Measurements from ENCODE around the gene SETBP1. TPM values are rescaled to one million over a fixed set of nuclear protein-coding genes. Genes with fewer than 3 reads are reported as not detected.

SETBP1 gene
- total RNA-seq, 1 donor = 2.6 TPM

DNA sequence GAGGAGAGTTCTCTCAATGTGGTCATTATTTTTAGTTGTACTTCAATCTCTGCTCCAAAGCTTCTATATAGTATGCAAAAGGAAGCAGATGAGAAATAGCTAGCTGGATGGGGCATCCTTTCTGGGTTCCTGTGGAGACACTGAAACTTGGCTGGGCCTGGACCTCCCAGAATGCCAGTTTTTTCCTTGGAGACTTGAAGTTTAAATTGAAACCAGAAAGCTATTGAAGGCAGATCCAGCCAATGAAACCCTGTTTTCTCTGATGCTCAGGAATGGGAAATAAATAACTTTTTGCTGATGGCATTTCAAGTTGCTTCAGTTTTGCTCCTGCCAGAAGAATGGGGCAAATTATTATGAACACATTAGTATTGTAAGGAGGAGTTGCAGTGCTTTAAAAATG is 2.9 kb downstream of the SETBP1 start:
- no peak overlapping the region for H3K4me3 ChIP-seq (ENCODE audit: low read depth, low read length)
- TF ChIP-seq, protein P1, sequence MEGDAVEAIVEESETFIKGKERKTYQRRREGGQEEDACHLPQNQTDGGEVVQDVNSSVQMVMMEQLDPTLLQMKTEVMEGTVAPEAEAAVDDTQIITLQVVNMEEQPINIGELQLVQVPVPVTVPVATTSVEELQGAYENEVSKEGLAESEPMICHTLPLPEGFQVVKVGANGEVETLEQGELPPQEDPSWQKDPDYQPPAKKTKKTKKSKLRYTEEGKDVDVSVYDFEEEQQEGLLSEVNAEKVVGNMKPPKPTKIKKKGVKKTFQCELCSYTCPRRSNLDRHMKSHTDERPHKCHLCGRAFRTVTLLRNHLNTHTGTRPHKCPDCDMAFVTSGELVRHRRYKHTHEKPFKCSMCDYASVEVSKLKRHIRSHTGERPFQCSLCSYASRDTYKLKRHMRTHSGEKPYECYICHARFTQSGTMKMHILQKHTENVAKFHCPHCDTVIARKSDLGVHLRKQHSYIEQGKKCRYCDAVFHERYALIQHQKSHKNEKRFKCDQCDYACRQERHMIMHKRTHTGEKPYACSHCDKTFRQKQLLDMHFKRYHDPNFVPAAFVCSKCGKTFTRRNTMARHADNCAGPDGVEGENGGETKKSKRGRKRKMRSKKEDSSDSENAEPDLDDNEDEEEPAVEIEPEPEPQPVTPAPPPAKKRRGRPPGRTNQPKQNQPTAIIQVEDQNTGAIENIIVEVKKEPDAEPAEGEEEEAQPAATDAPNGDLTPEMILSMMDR (IDR thresholded peaks at IDR 0.05; ENCODE audit: insufficient read depth, low read depth, low read length) = no peak
- no peak for DNase-seq (ENCODE audit: low read depth)

DNA sequence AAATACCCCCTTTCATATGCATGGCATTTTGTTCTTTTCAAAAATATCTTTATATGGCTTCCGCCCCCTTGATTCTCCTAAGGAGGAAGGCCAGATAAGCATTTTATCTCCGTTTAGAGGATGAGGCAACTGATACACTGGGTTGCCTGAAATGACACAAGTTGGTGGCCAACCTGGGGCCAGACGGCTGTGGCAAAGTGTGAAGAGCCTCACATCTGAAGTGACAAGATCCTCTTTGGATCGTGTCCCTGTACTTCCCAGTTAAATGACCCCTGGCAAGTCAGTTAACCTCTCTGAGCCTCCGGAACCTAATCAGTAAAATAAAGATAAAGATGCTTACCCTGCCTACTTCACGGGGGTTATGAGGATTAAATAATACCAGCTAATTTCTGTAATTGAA is 4.6 kb downstream of the SETBP1 start:
- no peak overlapping the region for H3K4me3 ChIP-seq (ENCODE audit: low read depth, low read length)
- no peak for DNase-seq (ENCODE audit: low read depth)
- TF ChIP-seq, protein P1 (IDR thresholded peaks at IDR 0.05; ENCODE audit: insufficient read depth, low read depth, low read length) = no peak

DNA sequence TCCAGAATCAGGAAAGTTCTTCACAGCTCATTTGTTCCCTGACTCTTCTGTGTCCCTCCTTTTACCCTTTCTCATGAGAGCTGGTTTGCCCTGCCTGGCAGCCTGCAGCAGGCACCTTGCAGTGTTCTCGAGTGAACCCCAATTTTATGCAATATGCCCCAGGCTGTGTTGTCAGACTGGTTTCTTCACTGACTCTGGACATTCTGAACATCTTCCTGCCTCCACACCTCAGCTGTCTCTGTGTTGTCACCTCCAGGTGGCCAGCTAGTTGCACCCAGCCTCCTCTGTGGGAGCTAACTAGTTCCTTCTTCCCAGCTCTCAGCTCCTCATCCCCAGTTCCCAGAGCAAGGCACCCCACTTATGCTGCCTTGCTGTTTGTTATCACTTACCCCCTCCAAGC is 5.5 kb downstream of the SETBP1 start:
- TF ChIP-seq, protein P1 (IDR thresholded peaks at IDR 0.05; ENCODE audit: insufficient read depth, low read depth, low read length) = no peak
- DNase-seq (ENCODE audit: low read depth) = no peak
- H3K4me3 ChIP-seq (ENCODE audit: low read depth, low read length) = no peak overlapping the region

DNA sequence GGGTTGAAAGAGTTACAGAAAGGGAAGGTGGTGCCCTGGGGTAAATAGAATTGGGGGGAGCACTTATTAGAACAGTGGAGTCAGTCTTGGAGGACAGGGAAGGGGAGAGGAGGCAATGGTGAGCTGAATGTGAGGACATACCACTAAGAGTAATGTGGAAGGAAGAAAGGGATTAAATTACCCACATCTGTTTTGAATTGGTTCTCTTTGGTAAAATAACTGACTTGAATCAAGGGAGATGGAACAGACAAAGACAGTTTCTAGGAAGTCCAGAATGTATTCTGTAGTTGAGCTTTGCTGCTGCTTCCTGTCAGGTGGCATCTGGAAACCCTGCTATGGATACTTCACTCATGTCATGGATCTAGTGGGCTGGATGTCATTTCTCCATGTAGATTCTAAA is 6.7 kb downstream of the SETBP1 start:
- DNase-seq (ENCODE audit: low read depth) = no peak
- TF ChIP-seq, protein P1 (IDR thresholded peaks at IDR 0.05; ENCODE audit: insufficient read depth, low read depth, low read length) = no peak
- no peak overlapping the region for H3K4me3 ChIP-seq (ENCODE audit: low read depth, low read length)

DNA sequence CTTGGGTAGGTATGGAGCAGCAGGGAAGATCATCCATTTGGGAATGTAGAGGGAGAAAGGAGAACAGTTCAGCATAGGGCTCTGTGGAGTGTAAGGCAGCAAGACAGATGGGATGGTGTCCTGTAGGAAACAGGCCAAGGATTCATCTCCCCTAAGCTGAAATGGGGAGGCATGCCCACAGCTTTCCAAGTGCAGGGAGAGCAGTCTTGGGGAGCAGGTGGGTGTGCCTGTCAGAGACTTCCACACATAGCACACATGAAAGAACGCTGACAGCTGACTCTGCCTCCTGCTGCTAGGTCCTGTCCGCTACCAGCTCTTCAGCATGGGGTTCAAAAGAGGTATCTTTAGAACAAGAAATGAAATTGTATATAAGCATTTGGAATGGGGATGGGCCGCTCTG is 9.0 kb downstream of the SETBP1 start:
- no peak for DNase-seq (ENCODE audit: low read depth)
- TF ChIP-seq, protein P1 (IDR thresholded peaks at IDR 0.05; ENCODE audit: insufficient read depth, low read depth, low read length) = no peak
- no peak overlapping the region for H3K4me3 ChIP-seq (ENCODE audit: low read depth, low read length)

DNA sequence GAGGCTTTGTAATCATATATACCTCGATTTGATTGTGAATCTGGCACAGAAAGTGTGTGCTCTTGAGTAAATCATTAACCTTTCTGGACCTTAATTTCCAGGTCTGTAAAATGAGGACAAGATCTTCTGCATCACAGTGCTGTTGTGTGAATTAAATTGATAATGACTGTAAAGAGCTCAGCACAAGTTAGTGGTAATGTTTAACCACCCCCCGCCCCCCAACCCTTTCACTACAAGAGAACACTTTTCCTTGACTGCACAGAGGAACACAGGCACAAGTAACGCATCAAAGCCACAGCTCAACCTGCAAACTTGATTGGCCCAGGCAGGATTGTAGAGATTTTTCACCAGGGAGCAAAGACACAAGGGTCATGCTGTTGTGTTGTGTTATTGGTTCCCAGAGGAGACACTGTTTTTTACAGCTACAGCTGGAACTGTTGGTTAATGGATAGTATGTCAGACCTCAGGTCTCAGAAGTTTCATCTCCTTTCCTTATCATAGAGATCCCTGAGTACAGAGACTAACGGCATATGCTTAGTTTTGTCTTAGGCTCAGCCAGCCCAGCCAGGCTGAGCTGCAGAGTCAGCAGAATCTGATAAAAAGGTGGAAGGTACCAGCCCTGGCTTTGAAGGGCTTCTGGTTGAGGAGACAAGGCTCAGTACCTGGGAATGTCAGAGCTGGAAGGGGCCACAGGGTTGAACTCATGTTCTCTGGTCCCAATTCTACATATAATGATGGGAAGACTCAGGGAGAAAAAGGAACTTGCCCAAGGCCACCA is 10.6 kb downstream of the SETBP1 start:
- H3K4me3 ChIP-seq (ENCODE audit: low read depth, low read length) = no peak overlapping the region
- TF ChIP-seq, protein P1 (IDR thresholded peaks at IDR 0.05; ENCODE audit: insufficient read depth, low read depth, low read length) = no peak
- no peak for DNase-seq (ENCODE audit: low read depth)
